Measurements from ENCODE around the gene LGR6.
A peak's percentile ranks its signal among the peaks of the same experiment; 100 is the strongest.

Gene LGR6

DNA sequence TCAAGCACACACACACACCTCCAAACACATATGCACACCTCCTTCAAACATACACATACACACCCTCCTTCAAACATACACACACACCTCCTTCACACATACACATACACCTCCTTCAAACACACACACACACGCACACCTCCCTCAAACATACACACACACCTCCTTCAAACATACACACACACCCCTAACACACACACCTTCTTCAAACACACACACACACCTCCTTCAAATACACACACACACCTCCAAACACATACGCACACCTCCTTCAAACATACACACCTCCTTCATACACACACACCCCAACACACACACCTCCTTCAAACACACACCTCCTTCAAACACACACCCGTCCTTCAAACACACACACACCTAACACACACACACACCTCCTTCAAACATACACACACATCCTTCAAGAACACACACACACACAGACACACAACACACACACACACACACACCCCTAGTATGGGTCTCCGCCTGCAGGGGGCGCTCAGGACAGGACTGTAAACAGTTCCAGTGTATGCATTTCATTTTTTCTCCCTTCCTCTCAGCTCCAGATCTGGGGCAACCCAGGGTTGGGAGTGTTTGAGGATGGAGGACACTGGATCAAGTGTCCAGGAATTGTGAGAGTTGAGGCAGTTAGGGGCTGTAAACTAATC, 12.1 kb downstream of the LGR6 start:
- DNase-seq (ENCODE audit: low spot score), result no peak
- H3K9me3 Mint-ChIP-seq, result no peaks in the 10 kb centered on the region
- H3K27me3 Mint-ChIP-seq (ENCODE audit: low read depth), result peaks cover 7% of the 10 kb centered on the region
- H3K4me1 Mint-ChIP-seq (ENCODE audit: low read depth), result peaks cover 10% of the 10 kb centered on the region
- H3K4me3 Mint-ChIP-seq, result no peak overlapping the region
- no peak overlapping the region for H3K27ac Mint-ChIP-seq
- no peaks in the 10 kb centered on the region for H3K36me3 Mint-ChIP-seq (ENCODE audit: low read depth)

DNA sequence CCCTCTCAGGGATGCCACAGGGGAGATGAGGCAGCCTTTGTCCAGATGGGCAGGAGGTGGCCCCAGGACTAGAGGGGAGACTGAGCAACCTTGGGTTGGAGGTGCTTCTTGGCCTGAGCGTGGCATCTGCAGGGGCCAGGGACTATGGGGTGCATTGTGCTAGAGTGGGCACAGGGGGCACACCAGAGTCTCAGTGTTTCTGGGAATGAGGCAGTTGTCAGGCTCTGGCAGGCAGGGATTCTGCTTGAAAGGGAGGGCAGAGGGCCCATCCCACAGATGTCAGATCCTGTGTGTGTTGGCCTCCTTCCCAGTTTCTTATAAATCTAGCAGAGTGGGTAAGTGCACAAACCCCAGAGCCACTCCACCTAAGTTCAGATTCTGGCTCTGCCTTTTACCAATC, 13.7 kb downstream of the LGR6 start:
- H3K4me1 Mint-ChIP-seq (ENCODE audit: low read depth), result no peaks in the 10 kb centered on the region
- H3K27ac Mint-ChIP-seq, result no peak overlapping the region
- H3K4me3 Mint-ChIP-seq, result no peak overlapping the region
- H3K9me3 Mint-ChIP-seq, result no peaks in the 10 kb centered on the region
- H3K27me3 Mint-ChIP-seq (ENCODE audit: low read depth), result peaks cover 12% of the 10 kb centered on the region
- H3K36me3 Mint-ChIP-seq (ENCODE audit: low read depth), result no peaks in the 10 kb centered on the region
- DNase-seq (ENCODE audit: low spot score), result no peak

DNA sequence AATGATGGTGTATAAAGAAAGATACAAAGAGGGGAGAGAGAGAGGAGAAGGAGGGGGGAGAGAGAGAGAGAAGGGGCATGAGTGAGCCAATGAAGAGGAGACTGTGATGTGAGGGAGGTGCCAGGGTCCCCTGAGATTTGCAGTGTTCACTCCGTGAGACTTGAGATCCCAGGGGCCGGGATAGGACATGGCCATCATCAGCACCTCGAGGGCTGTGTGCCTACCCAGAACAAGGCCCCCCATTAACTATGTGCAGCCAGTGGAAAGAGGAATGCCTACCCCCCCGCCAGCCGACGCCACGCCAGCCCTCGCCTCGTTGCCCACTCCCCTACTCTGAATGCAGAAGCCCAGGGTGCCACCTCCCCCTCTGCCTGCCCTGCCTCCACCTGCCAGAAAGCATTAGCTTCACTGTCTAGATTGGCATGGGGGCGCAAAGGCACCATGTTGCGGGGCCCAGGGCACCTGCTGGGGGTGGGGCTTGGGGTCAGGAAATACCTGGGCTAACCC, 14.8 kb downstream of the LGR6 start:
- H3K9me3 Mint-ChIP-seq, result no peaks in the 10 kb centered on the region
- no peaks in the 10 kb centered on the region for H3K4me1 Mint-ChIP-seq (ENCODE audit: low read depth)
- peaks cover 22% of the 10 kb centered on the region for H3K27me3 Mint-ChIP-seq (ENCODE audit: low read depth)
- no peak overlapping the region for H3K4me3 Mint-ChIP-seq
- H3K27ac Mint-ChIP-seq, result no peak overlapping the region
- no peak for DNase-seq (ENCODE audit: low spot score)
- no peaks in the 10 kb centered on the region for H3K36me3 Mint-ChIP-seq (ENCODE audit: low read depth)

DNA sequence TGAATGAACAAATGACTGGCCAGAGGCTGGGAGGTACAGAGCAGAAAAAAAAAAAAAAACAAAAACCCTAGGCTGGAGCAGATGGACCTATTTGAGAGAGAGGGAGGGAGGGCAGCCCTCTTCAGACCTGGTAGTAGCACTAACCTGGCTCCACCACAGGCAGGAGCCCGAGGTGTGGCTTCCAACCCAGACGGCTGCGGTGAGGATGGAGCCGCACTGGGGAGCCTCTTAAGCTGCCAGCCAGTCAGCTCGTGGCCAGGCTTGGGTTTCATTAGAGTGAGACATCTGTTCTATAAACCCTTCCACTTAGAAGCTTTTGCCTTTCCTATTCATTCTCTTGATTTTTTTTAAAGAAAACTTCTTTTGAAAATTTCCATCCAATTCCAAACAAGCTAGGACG, 16.8 kb downstream of the LGR6 start:
- Mint-ChIP-seq H3K36me3 (ENCODE audit: low read depth) (no peaks in the 10 kb centered on the region), H3K27me3 (ENCODE audit: low read depth) (peaks cover 39% of the 10 kb centered on the region), H3K27ac (no peak overlapping the region), H3K4me1 (ENCODE audit: low read depth) (peaks cover 5% of the 10 kb centered on the region), H3K4me3 (no peak overlapping the region), H3K9me3 (no peaks in the 10 kb centered on the region)
- DNase-seq (ENCODE audit: low spot score), result no peak

DNA sequence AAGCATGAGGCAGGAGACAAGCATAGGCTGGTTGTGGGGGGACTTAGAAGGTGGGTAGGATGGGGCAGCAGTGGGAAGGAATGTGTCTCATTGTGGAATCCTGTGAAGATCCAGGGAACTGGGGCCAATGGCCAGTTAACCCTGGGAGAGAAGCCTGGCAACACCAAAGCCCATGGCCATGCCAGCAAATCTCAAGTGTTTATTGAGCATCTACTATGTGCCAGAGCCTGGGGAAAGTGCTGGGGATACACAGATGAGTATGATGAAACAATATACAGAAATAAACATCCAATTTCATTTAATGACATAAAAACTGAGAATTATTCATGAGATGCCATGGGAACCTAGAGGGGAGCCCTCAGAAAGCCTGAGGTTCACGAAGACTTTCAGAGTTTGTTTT, 17.4 kb downstream of the LGR6 start:
- no peaks in the 10 kb centered on the region for H3K9me3 Mint-ChIP-seq
- no peak overlapping the region for H3K27ac Mint-ChIP-seq
- H3K4me3 Mint-ChIP-seq, result no peak overlapping the region
- peaks cover 5% of the 10 kb centered on the region for H3K4me1 Mint-ChIP-seq (ENCODE audit: low read depth)
- DNase-seq (ENCODE audit: low spot score), result no peak
- H3K27me3 Mint-ChIP-seq (ENCODE audit: low read depth), result peaks cover 45% of the 10 kb centered on the region
- H3K36me3 Mint-ChIP-seq (ENCODE audit: low read depth), result no peaks in the 10 kb centered on the region

DNA sequence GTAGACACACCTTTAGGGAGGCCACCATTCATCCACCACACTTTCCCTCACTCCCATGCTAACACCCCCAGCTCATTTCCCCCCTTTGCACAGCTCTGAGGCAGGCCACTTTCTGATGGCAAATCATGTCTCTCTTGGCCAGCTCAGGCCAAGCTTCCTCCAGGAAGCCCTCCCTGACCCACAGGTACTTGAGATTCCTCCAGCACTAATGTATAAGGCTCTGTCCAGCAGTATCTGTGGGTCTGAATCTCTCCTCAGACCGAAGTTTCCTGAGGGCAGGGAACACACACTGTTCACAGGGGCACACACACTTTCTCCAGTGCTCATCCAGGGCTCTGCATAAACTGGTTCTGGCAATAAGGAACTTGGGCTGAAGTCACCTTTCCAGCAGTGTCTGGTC, 19.2 kb downstream of the LGR6 start:
- H3K36me3 Mint-ChIP-seq (ENCODE audit: low read depth), result no peaks in the 10 kb centered on the region

DNA sequence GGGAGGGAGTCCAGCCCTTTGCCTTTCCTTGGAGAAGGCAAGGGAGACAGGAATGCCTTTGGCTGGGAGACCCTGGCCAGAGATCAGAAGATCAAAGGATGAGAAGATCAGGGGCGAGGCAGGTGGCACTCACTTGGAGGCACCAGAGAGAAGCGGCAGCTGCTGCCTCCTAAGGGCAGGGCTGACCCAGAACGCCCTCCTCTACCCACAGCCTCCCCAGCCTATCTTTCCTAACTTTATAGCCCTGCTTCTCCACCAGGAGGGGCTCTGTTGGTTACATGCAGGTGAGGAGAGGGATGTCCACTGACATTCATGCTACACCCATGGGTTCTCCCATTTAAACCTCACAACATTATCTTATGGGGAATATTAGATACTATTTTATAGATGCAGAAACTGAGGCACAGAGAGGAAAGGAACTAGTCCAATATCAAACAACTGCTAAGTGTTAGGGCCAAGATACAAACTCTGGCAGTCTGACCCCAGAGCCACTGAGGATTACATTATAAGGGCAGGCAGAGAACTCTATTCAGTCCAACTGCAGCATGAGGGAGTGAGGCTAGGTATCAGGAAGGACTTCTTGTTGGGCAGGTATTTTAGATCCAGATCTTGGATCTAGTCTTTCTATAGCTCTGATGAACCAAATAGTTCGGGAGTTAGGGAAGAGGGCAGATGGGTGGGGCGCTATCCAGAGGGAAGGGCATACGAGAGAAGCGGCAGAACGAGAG, 19.9 kb downstream of the LGR6 start:
- DNase-seq (ENCODE audit: low spot score), result no peak
- Mint-ChIP-seq H3K9me3 (no peaks in the 10 kb centered on the region), H3K27me3 (ENCODE audit: low read depth) (peaks cover 56% of the 10 kb centered on the region), H3K4me3 (peak overlapping the region; percentile 58), H3K4me1 (ENCODE audit: low read depth) (peaks cover 5% of the 10 kb centered on the region), H3K27ac (no peak overlapping the region), H3K36me3 (ENCODE audit: low read depth) (no peaks in the 10 kb centered on the region)

More for the DNA sequence above, 19.2 kb downstream of the LGR6 start:
- Mint-ChIP-seq H3K4me3 (no peak overlapping the region), H3K27me3 (ENCODE audit: low read depth) (peaks cover 54% of the 10 kb centered on the region), H3K4me1 (ENCODE audit: low read depth) (peaks cover 5% of the 10 kb centered on the region), H3K9me3 (no peaks in the 10 kb centered on the region), H3K27ac (no peak overlapping the region)
- no peak for DNase-seq (ENCODE audit: low spot score)

DNA sequence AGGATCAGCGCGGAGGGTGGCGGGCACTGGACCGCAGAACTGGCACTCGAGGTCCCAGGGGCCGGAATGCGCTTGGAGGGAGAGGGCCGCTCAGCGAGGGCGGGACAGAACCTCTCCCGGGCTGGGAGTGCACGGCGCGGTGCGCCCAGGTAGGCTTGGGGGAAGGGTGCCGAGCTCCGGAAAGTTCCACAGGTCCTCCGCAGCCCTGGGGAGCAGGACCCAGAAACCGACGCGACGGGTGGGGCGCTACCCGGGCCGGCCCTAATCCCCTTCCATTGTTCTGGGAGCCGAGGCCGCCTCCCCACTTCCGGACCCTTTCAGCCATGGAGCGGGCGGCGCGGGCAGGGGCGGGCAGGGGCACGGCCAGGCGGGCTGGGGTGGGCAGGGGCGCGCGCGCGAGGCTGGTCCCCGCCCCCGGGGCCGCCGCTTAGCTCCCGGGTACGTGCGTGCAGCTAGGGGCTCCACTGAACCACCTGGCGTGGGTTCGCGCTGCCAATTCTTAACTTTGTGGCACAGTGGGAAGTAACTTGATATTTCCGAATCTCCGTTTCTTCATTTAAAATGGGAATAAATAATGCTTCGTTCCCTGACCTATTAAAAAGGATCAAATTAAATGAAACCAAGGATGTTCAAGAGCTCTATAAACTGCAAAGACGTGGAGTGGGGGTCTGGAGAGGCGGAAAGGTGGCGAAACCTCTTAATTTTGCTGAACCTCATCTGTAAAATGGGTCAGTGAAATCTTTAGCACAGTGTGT, 20.7 kb downstream of the LGR6 start:
- Mint-ChIP-seq H3K4me1 (ENCODE audit: low read depth) (peaks cover 5% of the 10 kb centered on the region), H3K36me3 (ENCODE audit: low read depth) (no peaks in the 10 kb centered on the region), H3K4me3 (peak overlapping the region; percentile 30), H3K27me3 (ENCODE audit: low read depth) (peaks cover 61% of the 10 kb centered on the region), H3K27ac (no peak overlapping the region), H3K9me3 (no peaks in the 10 kb centered on the region)
- no peak for DNase-seq (ENCODE audit: low spot score)

DNA sequence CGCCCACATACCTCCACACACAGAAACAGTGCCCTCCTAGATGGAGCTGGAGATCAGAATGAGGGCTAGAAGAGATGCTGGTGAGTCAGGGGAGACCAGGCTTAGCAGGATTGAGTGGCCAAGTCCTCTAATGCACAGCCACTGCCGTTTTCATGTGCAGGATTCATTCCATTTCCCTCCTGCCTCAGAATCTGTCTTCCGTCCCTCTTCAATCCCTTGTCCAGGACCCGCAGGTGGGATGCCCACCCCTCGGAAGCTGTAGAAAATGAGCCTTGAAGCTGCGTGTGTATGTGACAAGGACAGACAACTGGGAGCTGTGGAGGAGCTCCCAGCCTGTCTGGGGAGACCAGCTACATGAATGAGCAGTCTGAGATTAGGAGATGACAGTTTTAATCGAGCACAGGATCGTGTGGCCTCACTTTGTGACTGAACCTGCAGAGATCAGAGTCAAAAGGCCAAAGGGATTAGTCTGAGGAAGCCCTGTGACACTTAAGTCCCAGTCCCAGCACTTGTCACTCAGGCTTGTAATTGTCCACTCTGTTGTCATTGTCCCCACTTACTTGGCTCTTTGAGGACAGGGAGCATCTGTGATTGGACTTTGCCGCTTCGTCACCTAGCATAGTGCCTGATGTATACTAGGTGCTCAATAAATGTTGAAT, 22.0 kb downstream of the LGR6 start:
- H3K4me3 Mint-ChIP-seq, result no peak overlapping the region
- peaks cover 57% of the 10 kb centered on the region for H3K27me3 Mint-ChIP-seq (ENCODE audit: low read depth)
- no peaks in the 10 kb centered on the region for H3K36me3 Mint-ChIP-seq (ENCODE audit: low read depth)
- no peaks in the 10 kb centered on the region for H3K9me3 Mint-ChIP-seq
- no peak overlapping the region for H3K27ac Mint-ChIP-seq
- DNase-seq (ENCODE audit: low spot score), result no peak
- peaks cover 5% of the 10 kb centered on the region for H3K4me1 Mint-ChIP-seq (ENCODE audit: low read depth)

DNA sequence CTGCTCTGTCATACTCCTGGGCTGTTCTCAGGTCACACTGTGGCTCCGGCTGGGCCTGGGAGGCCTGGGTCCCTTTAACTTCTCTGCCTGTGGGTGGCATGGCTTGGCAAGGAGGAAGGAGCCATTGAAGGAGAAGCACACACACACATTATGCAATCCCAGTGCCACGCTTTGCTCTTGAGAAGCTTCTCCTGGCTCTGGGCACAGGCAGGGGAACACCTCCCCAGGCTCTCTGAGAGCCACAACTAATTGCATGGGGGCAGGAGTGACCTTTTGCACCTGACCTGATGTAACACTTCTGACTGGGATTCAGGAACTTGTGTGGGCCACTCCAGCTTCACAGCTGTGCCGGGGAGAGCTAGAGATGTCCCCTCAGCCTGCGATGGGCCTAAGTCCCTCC, 23.1 kb downstream of the LGR6 start:
- Mint-ChIP-seq H3K4me1 (ENCODE audit: low read depth) (peaks cover 5% of the 10 kb centered on the region), H3K9me3 (no peaks in the 10 kb centered on the region), H3K36me3 (ENCODE audit: low read depth) (no peaks in the 10 kb centered on the region), H3K27ac (no peak overlapping the region), H3K27me3 (ENCODE audit: low read depth) (peaks cover 57% of the 10 kb centered on the region), H3K4me3 (no peak overlapping the region)
- DNase-seq (ENCODE audit: low spot score), result no peak

DNA sequence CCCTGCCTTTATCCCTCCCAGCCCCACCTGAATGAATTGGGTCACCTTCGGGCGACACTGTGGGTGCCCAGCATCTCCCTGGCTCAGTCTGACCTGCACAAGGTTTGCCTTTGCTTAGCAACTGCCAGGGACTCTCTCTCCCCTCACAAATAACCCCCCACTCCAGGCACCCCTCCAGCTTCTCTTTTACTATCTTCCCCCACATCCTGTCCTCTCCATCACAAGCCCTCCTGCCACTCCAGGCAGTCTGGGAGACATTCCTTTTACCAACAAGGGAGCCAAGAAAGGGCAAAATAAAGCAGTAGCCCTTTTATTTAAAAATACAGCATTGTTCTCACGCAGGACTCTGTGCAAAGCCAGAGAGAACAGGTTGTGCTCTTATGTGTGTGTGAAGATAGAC, 23.9 kb downstream of the LGR6 start:
- DNase-seq (ENCODE audit: low spot score), result no peak
- Mint-ChIP-seq H3K4me3 (no peak overlapping the region), H3K4me1 (ENCODE audit: low read depth) (peaks cover 5% of the 10 kb centered on the region), H3K36me3 (ENCODE audit: low read depth) (no peaks in the 10 kb centered on the region), H3K9me3 (no peaks in the 10 kb centered on the region), H3K27me3 (ENCODE audit: low read depth) (peaks cover 54% of the 10 kb centered on the region), H3K27ac (no peak overlapping the region)

DNA sequence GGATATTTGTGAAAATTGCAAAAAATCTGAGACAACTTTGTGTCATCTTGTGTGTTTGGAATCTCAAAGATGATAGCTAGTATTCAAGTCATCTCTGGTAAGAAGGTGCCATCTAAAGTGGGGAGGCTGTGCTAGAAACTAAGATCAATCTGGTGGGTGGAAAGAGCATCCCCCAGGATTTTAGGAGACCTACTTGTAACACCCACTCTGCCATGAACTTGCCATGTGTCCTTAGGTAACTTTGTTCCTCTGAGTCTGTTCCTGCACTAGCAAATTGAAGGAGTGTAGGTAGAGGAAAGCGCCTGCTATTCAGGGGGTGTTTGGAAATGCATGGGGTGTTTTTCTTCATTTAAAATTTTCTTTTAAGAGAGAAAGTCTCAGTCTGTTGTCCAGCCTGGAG, 24.4 kb downstream of the LGR6 start:
- Mint-ChIP-seq H3K27me3 (ENCODE audit: low read depth) (peaks cover 50% of the 10 kb centered on the region), H3K4me3 (no peak overlapping the region), H3K4me1 (ENCODE audit: low read depth) (peaks cover 5% of the 10 kb centered on the region), H3K27ac (no peak overlapping the region), H3K9me3 (no peaks in the 10 kb centered on the region), H3K36me3 (ENCODE audit: low read depth) (no peaks in the 10 kb centered on the region)
- no peak for DNase-seq (ENCODE audit: low spot score)

DNA sequence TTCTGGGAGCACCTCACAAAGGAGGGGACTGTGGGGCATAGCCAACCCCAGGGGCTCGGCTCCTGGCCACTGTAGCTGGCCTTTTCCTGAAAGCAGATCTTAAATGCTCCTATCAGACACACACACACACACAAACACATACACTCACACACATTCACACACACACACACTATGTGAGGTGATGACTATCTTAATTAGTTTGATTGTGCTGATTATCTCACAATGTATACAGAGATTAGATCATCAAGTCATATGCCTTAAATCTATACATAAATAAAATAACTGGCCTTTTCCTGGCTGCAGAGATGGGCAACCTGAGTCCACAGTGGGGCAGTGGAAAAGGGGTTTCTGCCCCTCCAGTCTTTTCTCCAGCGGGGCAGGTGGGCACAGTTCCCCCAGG, 27.1 kb downstream of the LGR6 start:
- no peak overlapping the region for H3K27ac Mint-ChIP-seq
- H3K36me3 Mint-ChIP-seq (ENCODE audit: low read depth), result no peaks in the 10 kb centered on the region
- no peaks in the 10 kb centered on the region for H3K4me1 Mint-ChIP-seq (ENCODE audit: low read depth)
- H3K27me3 Mint-ChIP-seq (ENCODE audit: low read depth), result peaks cover 30% of the 10 kb centered on the region
- DNase-seq (ENCODE audit: low spot score), result no peak
- no peak overlapping the region for H3K4me3 Mint-ChIP-seq
- H3K9me3 Mint-ChIP-seq, result no peaks in the 10 kb centered on the region
